Endothelial cell of umbilical vein (primary cell): ENCODE results near the gene ITGA6. TPM values are rescaled to one million over a fixed set of nuclear protein-coding genes. Genes with fewer than 3 reads are reported as not detected.

Experiments used
- BruUV-seq: library from RNA; stranded (reverse); fragments of 400-500 nt; replicated peaks from 2 replicates; lab custom pipeline; 2021; lab: Mats Ljungman, UMichigan
- CTCF ChIA-PET: fragments of 300-600, 350-600 bp; sonication (Branson Sonifier 250); formaldehyde crosslinking; loops from one replicate; lab custom pipeline; 2021; ENCODE audit warnings: antibody characterized with exemption, inconsistent platforms; lab: Charles Lee
- POLR2A ChIA-PET: fragments of 300-600, 350-600 bp; sonication (Branson Sonifier 250); formaldehyde crosslinking; loops from one replicate; lab custom pipeline; 2021; ENCODE audit warnings: antibody characterized with exemption, inconsistent platforms; lab: Charles Lee
- DNase-seq: peaks from one replicate; pipeline ENCODE4 v3.0.0-alpha.2; 2011; ENCODE audit warnings: low read depth, low spot score
- FAIRE-seq: peaks from 2 replicates; lab custom pipeline; 2011; peaks lifted over from hg19 to GRCh38; lab: Jason Lieb, UNC
- H2AFZ ChIP-seq: 2 replicates; pipeline ENCODE4 v1.6.0; 2012; ENCODE audit warnings: low read depth, low read length, control low read depth, inconsistent platforms
- H3K27ac ChIP-seq: 2 replicates; pipeline ENCODE4 v1.5.1; 2011; ENCODE audit warnings: low read depth, mild to moderate bottlenecking, control low read depth, low read length, moderate library complexity; ENCODE audit not compliant: insufficient read depth
- H3K27me3 ChIP-seq, 2 experiments: 2 replicates each; pipeline versions ENCODE4 v1.6.0 to v1.6.1; 2011; ENCODE audit warnings: low read length in 2 of 2, mixed read lengths in 1 of 2; ENCODE audit not compliant: control insufficient read depth in 2 of 2, insufficient read depth in 2 of 2
- H3K36me3 ChIP-seq, 2 experiments: 2 replicates in 1 of 2; 3 replicates in 1 of 2; pipeline ENCODE4 v1.5.1; 2011; ENCODE audit warnings: low read length in 2 of 2, mild to moderate bottlenecking in 1 of 2, moderate library complexity in 1 of 2; ENCODE audit not compliant: control insufficient read depth in 2 of 2, insufficient read depth in 2 of 2; ENCODE audit errors: extremely low read depth in 1 of 2
- H3K4me1 ChIP-seq: 3 replicates; pipeline ENCODE4 v1.5.1; 2011; ENCODE audit warnings: mild to moderate bottlenecking, low read length; ENCODE audit not compliant: control insufficient read depth, insufficient read depth; ENCODE audit errors: extremely low read depth
- H3K4me2 ChIP-seq: 2 replicates; pipeline ENCODE4 v1.6.1; 2011; ENCODE audit warnings: low read length, control low read depth, mixed read lengths; ENCODE audit not compliant: insufficient read depth
- H3K4me3 ChIP-seq, 3 experiments: fragments of 200-600 bp in 1 of 3; sonication (generic), shearing (Covaris generic) in 1 of 3; replicated peaks in 1 of 3; 2 replicates each; pipeline ENCODE4 v1.5.1; 2011 to 2016; ENCODE audit warnings: control low read depth in 3 of 3, low read length in 3 of 3, mild to moderate bottlenecking in 2 of 3, inconsistent platforms in 1 of 3, low read depth in 1 of 3, moderate library complexity in 1 of 3; ENCODE audit not compliant: insufficient read depth in 1 of 3
- H3K79me2 ChIP-seq: 2 replicates; pipeline ENCODE4 v1.6.0; 2012; ENCODE audit warnings: low read length, inconsistent platforms; ENCODE audit not compliant: control insufficient read depth, insufficient read depth
- H3K9ac ChIP-seq: replicated peaks from 2 replicates; pipeline ENCODE3; 2011; ENCODE audit warnings: low read length, control low read depth; ENCODE audit not compliant: insufficient read depth; ENCODE audit errors: extremely low read depth
- H3K9me1 ChIP-seq: replicated peaks from 3 replicates; pipeline ENCODE4 v1.6.0; 2011; ENCODE audit warnings: mild to moderate bottlenecking, low read length; ENCODE audit not compliant: control insufficient read depth, insufficient read depth; ENCODE audit errors: extremely low read depth
- H3K9me3 ChIP-seq: replicated peaks from 2 replicates; pipeline ENCODE4 v1.5.1; 2012; ENCODE audit warnings: low read length, inconsistent platforms; ENCODE audit not compliant: control insufficient read depth, insufficient read depth
- H4K20me1 ChIP-seq: replicated peaks from 2 replicates; pipeline ENCODE3; 2011; ENCODE audit warnings: mild to moderate bottlenecking, low read length; ENCODE audit not compliant: control insufficient read depth, insufficient read depth; ENCODE audit errors: extremely low read depth
- CTCF ChIP-seq, 2 donors: IDR thresholded peaks; 1 replicate in 1 of 2; 2 replicates in 1 of 2; pipeline ENCODE4 v1.5.1; 2011; ENCODE audit warnings: low read length in 2 of 2, mild to moderate bottlenecking in 2 of 2, moderate library complexity in 2 of 2, control low read depth in 1 of 2, inconsistent platforms in 1 of 2, low read depth in 1 of 2; ENCODE audit not compliant: insufficient read depth in 1 of 2; ENCODE audit errors: extremely low read depth in 1 of 2
- EZH2 ChIP-seq: IDR thresholded peaks from 2 replicates; pipeline ENCODE4 v1.6.1; 2012; ENCODE audit warnings: borderline replicate concordance, low read depth, mild to moderate bottlenecking, moderate library complexity, low read length, inconsistent platforms; ENCODE audit not compliant: severe bottlenecking
- FOS ChIP-seq: IDR thresholded peaks from 2 replicates; pipeline ENCODE4 v1.6.1; 2011; ENCODE audit warnings: mild to moderate bottlenecking, low read length, moderate library complexity, borderline replicate concordance; ENCODE audit not compliant: insufficient read depth
- GATA2 ChIP-seq: IDR thresholded peaks from 2 replicates; pipeline ENCODE4 v1.7.0; 2011; ENCODE audit warnings: low read depth, mild to moderate bottlenecking, moderate library complexity, mixed read lengths, low read length; ENCODE audit not compliant: insufficient read length, insufficient read depth
- JUN ChIP-seq: IDR thresholded peaks from 2 replicates; pipeline ENCODE4 v1.6.1; 2011; ENCODE audit warnings: borderline replicate concordance, low read depth; ENCODE audit not compliant: insufficient read length, insufficient read depth
- MYC ChIP-seq: IDR thresholded peaks from one replicate; pipeline ENCODE4 v1.6.1; 2011; ENCODE audit warnings: mild to moderate bottlenecking, low read depth, low read length
- POLR2A ChIP-seq: IDR thresholded peaks from 2 replicates; pipeline ENCODE4 v1.6.1; 2012; ENCODE audit warnings: low read depth, mild to moderate bottlenecking, control low read depth, low read length
- POLR2AphosphoS5 ChIP-seq: IDR thresholded peaks from 2 replicates; pipeline ENCODE4 v1.6.1; 2012; ENCODE audit warnings: low read depth, mild to moderate bottlenecking, control low read depth, low read length, moderate library complexity; ENCODE audit not compliant: insufficient read depth
- dilution Hi-C: fragments of 300-500 bp; cut with MboI; formaldehyde crosslinking; loops from one replicate; pipeline ENCODE4 v1.15.0; 2019; ENCODE audit warnings: low sequenced_read_pairs; ENCODE audit not compliant: extremely low pct_ligation_motif_present
- intact Hi-C: fragments of 100-400 bp; cut with micrococcal nuclease; formaldehyde crosslinking; loops from one replicate; pipeline ENCODE4 v1.10.0; 2022
- polyA plus RNA-seq, 4 experiments: library from polyadenylated mRNA; depleted of rRNA in 3 of 4; stranded (reverse) in 3 of 4; unstranded in 1 of 4; fragments of >200 nt; gene quantifications; 2 replicates each; pipeline versions ENCODE4 v1.2.1 to v1.2.3, GENCODE V29; 2011 to 2012; ENCODE audit warnings: missing spikeins in 1 of 4
- total RNA-seq: library from RNA; stranded (reverse); gene quantifications from 2 replicates; pipeline ENCODE4 v1.2.3, GENCODE V29; 2021
- TF ChIP-seq, protein P1 (sequence below): IDR thresholded peaks from 2 replicates; pipeline ENCODE4 v1.6.1; 2011; ENCODE audit not compliant: insufficient read depth, insufficient read length

Gene ITGA6
- total and polyA plus RNA-seq, 2 donors (not counting 3 experiments of a cell fraction or from before 2014, with no cell fraction given) = 24.9 to 208 TPM

- Histone ChIP-seq H3K27ac (no peak overlapping the region), H3K4me2 (no peak overlapping the region), H3K9me1 (no peaks in the 10 kb centered on the region), H3K9me3 (no peaks in the 10 kb centered on the region), H3K4me1 (peaks cover 11% of the 10 kb centered on the region), H3K4me3 (no peak overlapping the region), H4K20me1 (no peaks in the 10 kb centered on the region), H3K9ac (no peak overlapping the region), H3K27me3 (no peaks in the 10 kb centered on the region), H3K36me3 (no peaks in the 10 kb centered on the region), H3K79me2 (peaks cover 79% of the 10 kb centered on the region), H2AFZ (no peak overlapping the region)
- ChIA-PET POLR2A (no interaction called here), CTCF (interaction anchor here (3.9 kb wide), 1 partner anchor 13 kb away, joined by 30 read pairs; no protein-coding TSS in a partner anchor)
- BruUV-seq = no TSS peak
- FAIRE-seq = no peak
- dilution Hi-C loops = loop anchor here (25.0 kb wide), 1 partner anchor 261 kb away; no protein-coding TSS in a partner anchor
- no peak for TF ChIP-seq JUN
- TF ChIP-seq GATA2 = no peak
- no peak for TF ChIP-seq MYC
- TF ChIP-seq, protein P1, sequence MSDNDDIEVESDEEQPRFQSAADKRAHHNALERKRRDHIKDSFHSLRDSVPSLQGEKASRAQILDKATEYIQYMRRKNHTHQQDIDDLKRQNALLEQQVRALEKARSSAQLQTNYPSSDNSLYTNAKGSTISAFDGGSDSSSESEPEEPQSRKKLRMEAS = no peak
- no peak for TF ChIP-seq FOS
- TF ChIP-seq POLR2AphosphoS5 = no peak
- TF ChIP-seq POLR2A = no peak
- no peak for TF ChIP-seq EZH2
- TF ChIP-seq CTCF (IDR thresholded peaks at IDR 0.05; ENCODE audit: extremely low read depth in 1 of 2, insufficient read depth in 1 of 2, low read depth in 1 of 2, low read length in 2 of 2) = no peak
- DNase-seq = no peak
- intact Hi-C loops = no loop called here
These were observed 20.6 kb downstream of the ITGA6 start for GRCh38 chr2:172447811-172448493.
